Fibroblast of peridontal ligament (primary cell): ENCODE results near the gene SEMA6B.
A peak's percentile ranks its signal among the peaks of the same experiment; 100 is the strongest.
"Not testable (repeated sequence)": the region's sequence is repeated elsewhere in the genome, so short reads cannot be mapped to it uniquely, and the experiment has no call there.

Experiments used
- DNase-seq: peaks from one replicate; pipeline ENCODE4 v3.0.0-alpha.2; 2010; ENCODE audit errors: extremely low read depth

Gene SEMA6B

GRCh38 chr19:4559569-4559968 lies at the start of gene SEMA6B:
TSS of gene SEMA6B (minus strand) at chr19:4559684. CDS start at chr19:4558457, 1,227 bp downstream.
- DNase-seq = no peak

GRCh38 chr19:4606921-4607678 lies 47.6 kb upstream of the SEMA6B start:
- DNase-seq = peak; percentile 49

GRCh38 chr19:4606181-4606580 lies 46.7 kb upstream of the SEMA6B start:
- no peak for DNase-seq

GRCh38 chr19:4604912-4605311 lies 45.4 kb upstream of the SEMA6B start:
- DNase-seq = no peak

GRCh38 chr19:4602915-4603314 lies 43.4 kb upstream of the SEMA6B start:
- DNase-seq = no peak

- no peak for DNase-seq
These were observed 42.8 kb upstream of the SEMA6B start for GRCh38 chr19:4602173-4602788.

GRCh38 chr19:4600893-4601292 lies 41.4 kb upstream of the SEMA6B start:
- no peak for DNase-seq

GRCh38 chr19:4600082-4600481 lies 40.6 kb upstream of the SEMA6B start:
- DNase-seq = no peak

- DNase-seq = no peak
These were observed 39.2 kb upstream of the SEMA6B start for GRCh38 chr19:4598712-4599111.

- DNase-seq = no peak
These were observed 38.6 kb upstream of the SEMA6B start for GRCh38 chr19:4597975-4598671.

- no peak for DNase-seq
These were observed 37.9 kb upstream of the SEMA6B start for GRCh38 chr19:4597278-4597974.

- no peak for DNase-seq
These were observed 36.8 kb upstream of the SEMA6B start for GRCh38 chr19:4596033-4596904.

- not testable (repeated sequence) for DNase-seq
These were observed 35.7 kb upstream of the SEMA6B start for GRCh38 chr19:4595158-4595557.

- DNase-seq = no peak
These were observed 34.7 kb upstream of the SEMA6B start for GRCh38 chr19:4594201-4594600.

- peak; percentile 54 for DNase-seq
These were observed 33.9 kb upstream of the SEMA6B start for GRCh38 chr19:4593409-4593851.

- no peak for DNase-seq
These were observed 33.0 kb upstream of the SEMA6B start for GRCh38 chr19:4592445-4592844.

- no peak for DNase-seq
These were observed 31.8 kb upstream of the SEMA6B start for GRCh38 chr19:4591320-4591719.

- no peak for DNase-seq
These were observed 31.1 kb upstream of the SEMA6B start for GRCh38 chr19:4590559-4590958.

GRCh38 chr19:4589579-4590410 lies 30.3 kb upstream of the SEMA6B start:
- no peak for DNase-seq

- peak; percentile 36 for DNase-seq
These were observed 28.8 kb upstream of the SEMA6B start for GRCh38 chr19:4588291-4588761.
